GM06990 (cell line): ENCODE results near the gene KIF12.

Experiments used
- DNase-seq: peaks from one replicate; pipeline ENCODE4 v3.0.0-alpha.2; 2011; ENCODE audit not compliant: insufficient read length; ENCODE audit errors: extremely low read depth
- H3K27me3 ChIP-seq: replicated peaks from 2 replicates; pipeline ENCODE4 v1.6.0; 2011; ENCODE audit warnings: low read length; ENCODE audit not compliant: control insufficient read depth, insufficient read depth
- H3K36me3 ChIP-seq: 2 replicates; pipeline ENCODE4 v1.5.1; 2011; ENCODE audit warnings: low read length; ENCODE audit not compliant: control insufficient read depth, insufficient read depth
- H3K4me3 ChIP-seq: replicated peaks from 2 replicates; pipeline ENCODE4 v1.5.1; 2011; ENCODE audit warnings: low read depth, mild to moderate bottlenecking, control low read depth, low read length
- TF ChIP-seq, protein P1 (sequence below): IDR thresholded peaks from 2 replicates; pipeline ENCODE4 v1.5.1; 2011; ENCODE audit warnings: low read length, control low read depth, mild to moderate bottlenecking, inconsistent platforms; ENCODE audit not compliant: insufficient read depth, poor library complexity, severe bottlenecking

KIF12 gene

DNA sequence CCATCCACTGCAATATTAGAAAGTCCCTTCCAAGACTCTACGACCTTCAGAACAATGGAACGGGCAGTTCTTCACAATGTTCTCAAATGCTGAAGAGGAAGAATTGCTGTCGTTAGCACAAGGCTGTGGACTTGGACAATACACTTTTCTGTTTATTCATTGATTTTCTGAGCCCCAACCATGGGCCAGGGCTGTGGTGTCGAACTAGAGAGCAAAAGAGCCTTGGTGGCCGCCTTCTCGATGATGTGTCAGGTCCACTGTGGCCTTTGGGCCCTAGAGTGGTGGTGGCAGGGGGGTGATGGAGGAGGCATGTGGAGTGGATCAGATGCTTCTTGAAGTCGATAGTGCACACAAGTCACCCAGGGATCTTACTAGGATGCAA, 18.5 kb upstream of the KIF12 start:
- TF ChIP-seq, protein P1, sequence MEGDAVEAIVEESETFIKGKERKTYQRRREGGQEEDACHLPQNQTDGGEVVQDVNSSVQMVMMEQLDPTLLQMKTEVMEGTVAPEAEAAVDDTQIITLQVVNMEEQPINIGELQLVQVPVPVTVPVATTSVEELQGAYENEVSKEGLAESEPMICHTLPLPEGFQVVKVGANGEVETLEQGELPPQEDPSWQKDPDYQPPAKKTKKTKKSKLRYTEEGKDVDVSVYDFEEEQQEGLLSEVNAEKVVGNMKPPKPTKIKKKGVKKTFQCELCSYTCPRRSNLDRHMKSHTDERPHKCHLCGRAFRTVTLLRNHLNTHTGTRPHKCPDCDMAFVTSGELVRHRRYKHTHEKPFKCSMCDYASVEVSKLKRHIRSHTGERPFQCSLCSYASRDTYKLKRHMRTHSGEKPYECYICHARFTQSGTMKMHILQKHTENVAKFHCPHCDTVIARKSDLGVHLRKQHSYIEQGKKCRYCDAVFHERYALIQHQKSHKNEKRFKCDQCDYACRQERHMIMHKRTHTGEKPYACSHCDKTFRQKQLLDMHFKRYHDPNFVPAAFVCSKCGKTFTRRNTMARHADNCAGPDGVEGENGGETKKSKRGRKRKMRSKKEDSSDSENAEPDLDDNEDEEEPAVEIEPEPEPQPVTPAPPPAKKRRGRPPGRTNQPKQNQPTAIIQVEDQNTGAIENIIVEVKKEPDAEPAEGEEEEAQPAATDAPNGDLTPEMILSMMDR, result no peak
- Histone ChIP-seq H3K4me3 (no peak overlapping the region), H3K36me3 (no peaks in the 10 kb centered on the region), H3K27me3 (peaks cover 2% of the 10 kb centered on the region)
- DNase-seq, result no peak

DNA sequence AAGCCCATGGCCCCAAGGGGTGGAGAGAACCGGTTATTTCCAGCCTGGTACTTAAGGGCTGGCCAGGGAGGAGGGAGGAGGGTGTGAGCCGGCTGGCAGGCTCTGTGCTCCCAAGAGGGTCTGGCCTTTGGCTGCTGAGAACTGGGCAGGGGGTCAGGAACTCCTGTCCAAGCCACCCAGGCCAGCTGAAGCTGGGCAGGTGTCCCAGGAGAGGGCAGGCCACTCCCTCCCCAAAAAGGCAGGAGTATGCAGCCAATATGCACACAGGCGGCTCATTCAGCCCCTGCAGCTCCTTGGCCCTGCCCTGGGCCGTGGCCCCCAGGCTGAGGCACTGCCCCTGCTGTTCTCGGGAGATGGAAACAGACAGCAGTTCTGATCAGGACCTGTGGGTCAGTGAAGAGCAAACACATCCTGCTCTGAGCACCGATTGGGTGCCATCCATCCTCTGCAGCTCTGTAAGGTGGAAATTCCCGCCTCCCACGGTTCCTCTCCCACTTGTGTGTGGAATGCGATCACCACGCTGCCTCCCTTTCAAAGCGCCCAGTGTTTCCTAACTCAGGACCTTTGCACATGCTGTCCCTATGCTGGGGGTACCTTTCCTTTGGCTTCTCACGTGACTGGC, 17.1 kb upstream of the KIF12 start:
- DNase-seq, result no peak
- Histone ChIP-seq H3K4me3 (no peak overlapping the region), H3K36me3 (no peaks in the 10 kb centered on the region), H3K27me3 (peaks cover 2% of the 10 kb centered on the region)
- TF ChIP-seq, protein P1, result no peak

DNA sequence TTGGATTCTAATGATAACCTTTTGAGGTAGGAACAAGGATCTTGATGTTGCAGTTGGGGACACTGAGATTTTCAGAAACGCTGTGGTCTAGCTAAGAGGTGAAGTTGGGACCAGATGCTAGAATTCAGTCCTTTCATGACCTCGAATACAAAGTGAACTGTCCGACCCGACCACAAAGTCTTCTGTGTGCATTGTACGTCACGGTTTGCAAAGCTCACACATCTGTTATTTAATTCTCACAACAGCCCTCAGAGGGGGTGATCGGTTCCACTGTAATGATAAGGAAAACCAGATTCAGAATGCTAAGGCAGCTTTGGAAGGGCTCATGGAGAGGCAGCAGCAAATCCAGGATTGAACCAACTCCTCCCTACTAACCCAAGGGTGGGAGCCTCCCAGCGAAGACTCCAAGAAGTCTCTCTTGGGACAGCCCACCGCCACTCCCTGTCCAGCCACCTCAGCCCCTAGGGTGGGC, 16.6 kb upstream of the KIF12 start:
- TF ChIP-seq, protein P1, result no peak
- H3K27me3 ChIP-seq, result peaks cover 2% of the 10 kb centered on the region
- H3K36me3 ChIP-seq, result no peaks in the 10 kb centered on the region
- DNase-seq, result no peak
- H3K4me3 ChIP-seq, result no peak overlapping the region

GRCh38 chr9:114114364-114114763, 15.3 kb upstream of the KIF12 start:
- no peak for DNase-seq
- TF ChIP-seq, protein P1, result no peak
- Histone ChIP-seq H3K36me3 (no peaks in the 10 kb centered on the region), H3K4me3 (no peak overlapping the region), H3K27me3 (no peaks in the 10 kb centered on the region; the same call in none of the 2 replicates)

GRCh38 chr9:114112778-114113584, 13.9 kb upstream of the KIF12 start:
- Histone ChIP-seq H3K36me3 (no peaks in the 10 kb centered on the region), H3K4me3 (no peak overlapping the region), H3K27me3 (no peaks in the 10 kb centered on the region; the same call in none of the 2 replicates)
- TF ChIP-seq, protein P1, result no peak
- no peak for DNase-seq
